A549 (cell line): Measurements from ENCODE around the gene POLE. TPM values are rescaled to one million over a fixed set of nuclear protein-coding genes. Genes with fewer than 3 reads are reported as not detected.
"Not testable (repeated sequence)": the region's sequence is repeated elsewhere in the genome, so short reads cannot be mapped to it uniquely, and the experiment has no call there.

Experiments
- ATAC-seq, 2 experiments: fragments of 200-7000 bp in 1 of 2; fragments of >200 bp in 1 of 2; cut with Nextera tagmentation in 1 of 2; cut with Tn5 transposase in 1 of 2; 3 replicates each; pipeline versions ENCODE4 v1.8.0 to v1.9.1; 2018 to 2020; ENCODE audit warnings: mild to moderate bottlenecking in 1 of 2, moderate library complexity in 1 of 2
- CTCF ChIA-PET: fragments of 300-600 bp; sonication (Branson Sonifier 250); formaldehyde crosslinking; extraction: SDS; loops from one replicate; lab custom pipeline; 2021; ENCODE audit warnings: antibody characterized with exemption, inconsistent platforms; lab: Yijun Ruan, JAX
- POLR2A ChIA-PET: fragments of 350-600 bp; formaldehyde crosslinking; extraction: SDS; loops from one replicate; lab custom pipeline; 2021; ENCODE audit warnings: antibody characterized with exemption, inconsistent platforms; lab: Yijun Ruan, JAX
- DNase-seq, 2 experiments: peaks; one replicate each; pipeline versions ENCODE4 v3.0.0 to v3.0.0-alpha.2; 2011 to 2016; ENCODE audit warnings: low read depth in 1 of 2, low spot score in 1 of 2
- FAIRE-seq: peaks from 2 replicates; lab custom pipeline; 2011; peaks lifted over from hg19 to GRCh38; lab: Jason Lieb, UNC
- H3K27ac ChIP-seq, 2 experiments: fragments of >200 bp; sonication (Bioruptor Twin); formaldehyde crosslinking; 3 replicates each; pipeline ENCODE4 v1.5.1; 2016 to 2017
- H3K4me1 ChIP-seq: fragments of >200 bp; sonication (Bioruptor Twin); formaldehyde crosslinking; 3 replicates; pipeline ENCODE4 v1.6.1; 2016
- H3K4me2 ChIP-seq: fragments of >200 bp; sonication (Bioruptor Twin); formaldehyde crosslinking; 3 replicates; pipeline ENCODE4 v1.6.1; 2016
- H3K4me3 ChIP-seq: fragments of >200 bp; sonication (Bioruptor Twin); formaldehyde crosslinking; 3 replicates; pipeline ENCODE4 v1.5.1; 2016
- H3K9me3 ChIP-seq: fragments of >200 bp; sonication (Bioruptor Twin); formaldehyde crosslinking; 3 replicates; pipeline ENCODE4 v1.6.1; 2016
- CEBPB ChIP-seq, 2 experiments: fragments of >200 bp in 1 of 2; sonication (Bioruptor Twin) in 1 of 2; formaldehyde crosslinking in 1 of 2; IDR thresholded peaks; 2 replicates each; pipeline ENCODE4 v1.6.1; 2012 to 2016
- CHD4 ChIP-seq: fragments of 200-600 bp; sonication (generic); IDR thresholded peaks from 2 replicates; pipeline ENCODE4 v1.6.1; 2016; ENCODE audit warnings: antibody characterized with exemption, mild to moderate bottlenecking, borderline replicate concordance
- CTCF ChIP-seq: fragments of >200 bp; sonication (Bioruptor Twin); formaldehyde crosslinking; IDR thresholded peaks from 3 replicates; pipeline ENCODE4 v1.5.1; 2016
- EHF ChIP-seq: fragments of 250-450 bp; sonication (Bioruptor Pico); IDR thresholded peaks from 2 replicates; pipeline ENCODE4 v1.5.0; 2020; ENCODE audit warnings: mild to moderate bottlenecking
- ELK1 ChIP-seq: fragments of 150-350 bp; IDR thresholded peaks from 2 replicates; pipeline ENCODE4 v1.6.1; 2014; ENCODE audit warnings: low read depth, mild to moderate bottlenecking, low read length
- EP300 ChIP-seq, 2 experiments: fragments of >200 bp; sonication (Bioruptor Twin); formaldehyde crosslinking; IDR thresholded peaks; 2 replicates in 1 of 2; 3 replicates in 1 of 2; pipeline ENCODE4 v1.6.1; 2016 to 2017
- FOSL2 ChIP-seq, 2 experiments: fragments of 450-650 bp in 1 of 2; fragments of >200 bp in 1 of 2; sonication (Bioruptor Twin) in 1 of 2; formaldehyde crosslinking; IDR thresholded peaks; 2 replicates each; pipeline versions ENCODE4 v1.5.0 to v1.6.1; 2016 to 2020; ENCODE audit warnings: mild to moderate bottlenecking in 1 of 2, moderate library complexity in 1 of 2
- FOXS1 ChIP-seq: fragments of 250-450 bp; sonication (Bioruptor Pico); IDR thresholded peaks from 2 replicates; pipeline ENCODE4 v1.5.0; 2020; ENCODE audit warnings: mild to moderate bottlenecking, moderate library complexity
- HES2 ChIP-seq: fragments of >200 bp; sonication (Bioruptor Twin); formaldehyde crosslinking; IDR thresholded peaks from 2 replicates; pipeline ENCODE4 v1.6.1; 2016
- JUNB ChIP-seq: fragments of >200 bp; sonication (Bioruptor Twin); formaldehyde crosslinking; IDR thresholded peaks from 2 replicates; pipeline ENCODE4 v1.6.1; 2016
- NPAS2 ChIP-seq: fragments of 250-450 bp; sonication (Bioruptor Pico); IDR thresholded peaks from 2 replicates; pipeline ENCODE4 v1.8.0; 2022; ENCODE audit warnings: mild to moderate bottlenecking, moderate library complexity, borderline replicate concordance
- PBX3 ChIP-seq: IDR thresholded peaks from 2 replicates; pipeline ENCODE4 v1.6.1; 2012
- RAD21 ChIP-seq, 2 experiments: fragments of >200 bp in 1 of 2; sonication (Bioruptor Twin) in 1 of 2; formaldehyde crosslinking in 1 of 2; IDR thresholded peaks in 1 of 2; conservative IDR thresholded peaks in 1 of 2; 2 replicates in 1 of 2; 3 replicates in 1 of 2; pipeline ENCODE4 v1.6.1; 2012 to 2018; ENCODE audit warnings: inconsistent platforms in 1 of 2
- SMC3 ChIP-seq: fragments of >200 bp; sonication (Bioruptor Twin); formaldehyde crosslinking; IDR thresholded peaks from 3 replicates; pipeline ENCODE4 v1.6.1; 2018; ENCODE audit warnings: inconsistent platforms
- ZC3H11A ChIP-seq: fragments of 450-650 bp; IDR thresholded peaks from 2 replicates; pipeline ENCODE4 v1.6.1; 2014; ENCODE audit warnings: antibody characterized with exemption, mild to moderate bottlenecking
- ZFP36 ChIP-seq: fragments of 450-650 bp; IDR thresholded peaks from 2 replicates; pipeline ENCODE4 v1.6.1; 2014; ENCODE audit warnings: borderline replicate concordance; ENCODE audit not compliant: partially characterized antibody
- WGBS: methylation state at CpG from one replicate; pipeline ENCODE4 v1.1.6; 2017; ENCODE audit errors: missing lambda C conversion rate; 5-methylcytosine and 5-hydroxymethylcytosine counted together
- polyA plus RNA-seq, 4 experiments: library from polyadenylated mRNA; depleted of rRNA in 3 of 4; stranded (reverse); fragments of >200 nt; fragmentation: RNase III in 1 of 4; extraction: RNeasy Plus Mini Kit Qiagen cat#74134 plus additional on column Dnase treatment in 1 of 4; gene quantifications; 2 replicates in 3 of 4; 3 replicates in 1 of 4; pipeline ENCODE4 v1.2.3, GENCODE V29; 2011 to 2017
- TF ChIP-seq, protein P1 (sequence below): IDR thresholded peaks from 2 replicates; pipeline ENCODE4 v1.6.1; 2012

POLE gene
- polyA plus RNA-seq, 2 of the 4 experiments (the other 2 are of a cell fraction): 28.9 to 67.2 TPM

- TF ChIP-seq PBX3 (no peak), SMC3 (peak; percentile 60), HES2 (no peak), FOSL2 (IDR thresholded peaks at IDR 0.05) (no peak), FOSL2 (CRISPR knock-in tag; IDR thresholded peaks at IDR 0.05) (no peak), EP300 (IDR thresholded peaks at IDR 0.05) (no peak), EHF (CRISPR knock-in tag) (no peak), RAD21 (conservative IDR thresholded peaks at IDR 0.05 in 1 of 2, IDR thresholded peaks at IDR 0.05 in 1 of 2) (peak; percentile 72 to 75), CHD4 (no peak), JUNB (no peak), FOXS1 (CRISPR knock-in tag) (no peak), ELK1 (no peak), NPAS2 (no peak)
- TF ChIP-seq, protein P1, sequence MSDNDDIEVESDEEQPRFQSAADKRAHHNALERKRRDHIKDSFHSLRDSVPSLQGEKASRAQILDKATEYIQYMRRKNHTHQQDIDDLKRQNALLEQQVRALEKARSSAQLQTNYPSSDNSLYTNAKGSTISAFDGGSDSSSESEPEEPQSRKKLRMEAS: peak; percentile 75
Measured at GRCh38 chr12:132600048-132601032, 86.8 kb downstream of the POLE start (continued).

GRCh38 chr12:132599502-132599901 lies 87.6 kb downstream of the POLE start:
- FAIRE-seq, POLR2A ChIA-PET, H3K4me2 ChIP-seq, ATAC-seq, H3K27ac ChIP-seq, DNase-seq, H3K9me3 ChIP-seq, H3K4me3 ChIP-seq: not testable (repeated sequence)
- TF ChIP-seq CEBPB (IDR thresholded peaks at IDR 0.05): peak in 1 of 2 experiments; percentile 53; a peak in 1 of 4 replicates
- 76% methylated on average over 6 of the region's 6 CpGs for WGBS
- CTCF ChIA-PET: interaction anchor here (0.7 to 6.3 kb wide), 13 partner anchors 8 to 310 kb away, joined by 3 to 46 read pairs (median 4); partner anchors contain the start of genes LRCOL1 and P2RX2
- H3K4me1 ChIP-seq: peaks cover 11% of the 10 kb centered on the region; the same call in 1 of the 3 replicates

- CTCF ChIA-PET: interaction anchor here (3.7 kb wide), 1 partner anchor 17 kb away, joined by 13 read pairs; no protein-coding TSS in a partner anchor
- TF ChIP-seq, protein P1: 0 out of 2 replicates have a peak, but pooled peaks have one; percentile 9
- TF ChIP-seq CTCF (no peak), ZC3H11A (no peak), CHD4 (peak; percentile 75), ZFP36 (peak; percentile 76)
- H3K4me3 ChIP-seq: peak overlapping the region; percentile 57
- no peaks in the 10 kb centered on the region for H3K9me3 ChIP-seq
- FAIRE-seq: peak; percentile 7
- 13% methylated on average over 11 of the region's 58 CpGs for WGBS
- peak overlapping the region; percentile 99 for H3K4me2 ChIP-seq
- no peak; a peak in 1 of 6 replicates for ATAC-seq
- POLR2A ChIA-PET: no interaction called here
- H3K27ac ChIP-seq: peak overlapping the region; percentile 68 to 82; a peak in 5 of 6 replicates
- DNase-seq: peak in 1 of 2 experiments; percentile 74
- peaks cover 11% of the 10 kb centered on the region; the same call in 1 of the 3 replicates for H3K4me1 ChIP-seq
Measured at GRCh38 chr12:132597333-132598316, 89.5 kb downstream of the POLE start.
